Activated CD4-positive, CD25-positive, alpha-beta regulatory T cell treated with anti-CD3 and anti-CD28 coated beads, Interleukin-2, amount 50 U/mL, for 72 hours (primary cell): Measurements from ENCODE around the gene CEACAM4.
A peak's percentile ranks its signal among the peaks of the same experiment; 100 is the strongest.
"Not testable (repeated sequence)": the region's sequence is repeated elsewhere in the genome, so short reads cannot be mapped to it uniquely, and the experiment has no call there.

ENCODE experiments used
- DNase-seq: peaks from one replicate; pipeline ENCODE4 v3.0.0; 2021

Gene CEACAM4

GRCh38 chr19:41582577-41583182 is 44.2 kb downstream of the CEACAM4 start:
- DNase-seq, result not testable (repeated sequence)

- not testable (repeated sequence) for DNase-seq
These were observed 45.8 kb downstream of the CEACAM4 start for GRCh38 chr19:41581068-41581467.

GRCh38 chr19:41578886-41579285 is 48.0 kb downstream of the CEACAM4 start:
- no peak for DNase-seq

- no peak for DNase-seq
These were observed 49.0 kb downstream of the CEACAM4 start for GRCh38 chr19:41577833-41578232.

- no peak for DNase-seq
These were observed 49.6 kb downstream of the CEACAM4 start for GRCh38 chr19:41577144-41577830.

- peak; percentile 62 for DNase-seq
These were observed 50.9 kb downstream of the CEACAM4 start, which contains the start of gene CEACAM21 for GRCh38 chr19:41575998-41576397. Gene CEACAM21 (plus strand): TSS chr19:41576166. CDS start chr19:41576275, 109 bp downstream.

GRCh38 chr19:41570639-41571112 is 56.2 kb downstream of the CEACAM4 start:
- DNase-seq, result peak; percentile 87

- DNase-seq, result no peak
These were observed 56.7 kb downstream of the CEACAM4 start for GRCh38 chr19:41570179-41570578.

GRCh38 chr19:41569481-41570150 is 57.3 kb downstream of the CEACAM4 start:
- DNase-seq, result no peak
